NCI-H524 (cell line): ENCODE data around the gene ARV1.

ENCODE experiments used
- DNase-seq, 2 experiments: peaks; one replicate each; lab custom pipeline; 2025; lab: John Stamatoyannopoulos, UW

Gene ARV1

GRCh38 chr1:230978491-230979388 lies at the start of gene ARV1, which contains the start of gene TTC13:
TSS of gene ARV1 (plus strand) at chr1:230979094. CDS start at chr1:230979106, 12 bp downstream.
TSS of gene TTC13 (minus strand) at chr1:230978861. CDS start at chr1:230978830, 31 bp downstream.
- DNase-seq, result peak; percentile 97 to 98

GRCh38 chr1:230930986-230931385 lies 47.9 kb upstream of the ARV1 start:
- no peak for DNase-seq

DNA sequence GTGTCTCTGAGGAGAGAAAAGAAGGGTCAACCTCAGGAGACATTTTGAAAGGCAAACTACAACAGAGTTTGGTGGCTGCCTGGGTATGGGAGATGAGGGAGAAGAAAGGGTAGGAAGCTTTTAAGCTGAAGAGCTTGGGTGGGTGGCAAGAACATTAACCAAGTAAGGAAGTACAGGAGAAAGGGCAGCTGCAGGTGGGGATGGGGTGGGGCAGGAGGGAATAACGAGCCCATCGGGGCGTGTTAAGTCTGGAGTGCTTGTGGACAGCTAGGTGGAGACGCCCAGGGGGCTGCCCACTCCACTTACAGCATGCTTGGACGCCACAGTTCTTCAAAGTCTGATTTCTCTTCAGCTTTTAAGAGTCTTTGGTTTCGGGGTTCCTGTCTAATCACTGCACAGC lies 43.0 kb upstream of the ARV1 start:
- no peak for DNase-seq

- DNase-seq, result no peak
These were observed 42.4 kb upstream of the ARV1 start for GRCh38 chr1:230936475-230936874.

- no peak for DNase-seq
These were observed 41.5 kb upstream of the ARV1 start for GRCh38 chr1:230937371-230937770.

GRCh38 chr1:230938924-230939368 lies 39.9 kb upstream of the ARV1 start:
- DNase-seq, result no peak

- DNase-seq, result no peak
These were observed 38.9 kb upstream of the ARV1 start for GRCh38 chr1:230939806-230940489.

GRCh38 chr1:230940848-230941247 lies 38.0 kb upstream of the ARV1 start:
- no peak for DNase-seq

GRCh38 chr1:230943048-230943593 lies 35.8 kb upstream of the ARV1 start:
- DNase-seq, result no peak

DNA sequence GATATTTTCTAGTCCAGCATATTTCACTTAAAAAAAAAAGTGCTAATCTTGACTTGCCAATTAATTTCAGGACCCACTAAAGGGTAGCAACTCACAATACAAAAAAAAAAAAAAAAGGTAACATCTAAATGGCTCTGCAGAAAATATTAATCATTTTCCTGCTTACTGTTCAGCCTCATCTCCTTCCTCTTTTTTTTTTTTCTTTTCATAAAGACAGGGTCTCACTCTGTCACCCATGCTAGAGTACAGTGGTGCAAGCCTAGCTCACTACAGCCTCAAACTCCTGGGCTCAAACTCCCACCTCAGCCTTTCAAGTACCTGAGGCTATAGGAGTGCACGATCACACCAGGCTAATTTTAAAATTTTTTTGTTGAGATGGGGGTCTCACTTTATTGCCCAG lies 30.6 kb upstream of the ARV1 start:
- no peak for DNase-seq

GRCh38 chr1:230948903-230949302 lies 30.0 kb upstream of the ARV1 start:
- no peak for DNase-seq

- DNase-seq, result no peak
These were observed 28.5 kb upstream of the ARV1 start for GRCh38 chr1:230950404-230950803.

- no peak for DNase-seq
These were observed 21.3 kb upstream of the ARV1 start for GRCh38 chr1:230957580-230957989.

- no peak for DNase-seq
These were observed 20.5 kb upstream of the ARV1 start for GRCh38 chr1:230958370-230958769.

DNA sequence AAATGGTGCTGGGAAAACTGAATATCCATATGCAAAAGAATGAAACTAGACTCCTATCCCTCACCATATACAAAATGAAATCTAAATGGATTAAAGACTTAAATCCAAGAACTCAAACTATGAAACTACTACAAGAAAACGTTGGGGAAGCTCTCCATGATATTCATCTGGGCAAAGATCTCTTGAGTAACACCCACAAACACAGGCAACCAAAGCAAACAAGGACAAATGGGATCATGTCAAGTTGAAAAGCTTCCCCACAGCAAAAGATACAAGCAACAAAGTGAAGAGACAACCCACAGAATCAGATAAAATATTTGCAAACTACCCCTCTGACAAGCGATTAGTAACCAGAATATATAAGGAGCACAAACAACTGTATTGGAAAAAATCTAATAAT lies 14.0 kb upstream of the ARV1 start:
- no peak for DNase-seq

GRCh38 chr1:230965535-230965934 lies 13.4 kb upstream of the ARV1 start:
- DNase-seq, result no peak

GRCh38 chr1:230966358-230966873 lies 12.5 kb upstream of the ARV1 start:
- no peak for DNase-seq

- DNase-seq, result no peak
These were observed 8.5 kb upstream of the ARV1 start for GRCh38 chr1:230970432-230970831.

DNA sequence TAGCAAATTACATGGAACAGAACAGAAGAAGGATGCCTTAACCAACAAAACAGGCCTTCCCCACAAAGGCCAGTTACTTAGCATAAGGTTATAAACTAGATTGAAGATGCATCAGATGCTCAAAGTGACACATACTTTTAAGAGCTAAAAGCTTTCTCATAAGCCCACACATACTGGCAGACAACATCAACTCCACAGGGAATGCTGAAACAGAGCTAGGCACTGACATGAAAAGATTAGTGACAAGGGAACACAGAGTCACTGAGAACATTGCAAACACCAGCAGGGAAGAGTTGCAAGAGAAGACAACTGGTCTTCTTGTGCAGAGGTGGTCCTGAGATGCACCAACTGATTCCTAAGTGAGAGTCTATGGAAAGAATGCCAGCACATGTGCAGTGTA lies 7.1 kb upstream of the ARV1 start:
- no peak for DNase-seq

- DNase-seq, result no peak
These were observed 6.0 kb upstream of the ARV1 start for GRCh38 chr1:230972855-230973271.

DNA sequence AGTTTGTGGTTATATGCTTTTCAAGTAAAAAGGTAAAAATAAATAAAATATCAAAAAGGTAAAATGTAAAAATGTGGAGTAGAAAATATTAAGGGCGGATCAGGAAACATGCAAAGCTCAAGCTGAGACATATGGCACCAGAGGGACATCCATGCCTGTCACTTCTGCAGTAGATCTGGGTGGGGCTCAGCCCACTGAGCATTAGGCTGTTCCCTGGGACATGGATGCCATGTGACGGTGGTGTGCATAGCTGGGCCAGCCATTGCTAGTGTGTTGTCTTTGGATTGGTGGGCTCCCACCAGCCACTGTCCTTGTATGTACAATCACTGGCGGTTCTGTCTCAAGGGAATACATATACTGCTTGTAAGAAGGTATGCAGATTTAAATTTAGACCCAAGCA lies 3.3 kb upstream of the ARV1 start:
- DNase-seq, result peak in 1 of 2 experiments; percentile 6

DNA sequence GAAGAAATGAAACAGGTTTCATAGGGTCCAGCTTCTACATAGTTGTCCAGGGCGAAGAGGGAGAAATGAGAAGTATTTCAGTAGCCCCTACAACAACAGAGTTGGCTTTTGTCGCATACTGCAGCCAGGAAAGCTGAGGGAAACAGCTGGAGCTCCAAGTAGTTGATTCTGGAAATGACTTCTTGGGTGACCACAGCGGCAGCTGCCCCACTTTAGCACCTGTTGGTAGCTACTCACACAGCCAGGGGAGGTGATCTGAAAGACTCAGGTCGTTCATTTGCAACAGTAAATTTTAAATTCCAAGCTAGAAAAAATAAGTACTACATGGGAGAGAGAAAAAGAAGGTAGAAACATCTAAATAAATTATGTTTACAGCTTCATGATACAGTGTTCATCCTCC lies 2.5 kb upstream of the ARV1 start:
- DNase-seq, result no peak
